HL-60 (cell line): ENCODE results near the gene FTSJ1.

Experiments used
- POLR2AphosphoS5 ChIP-seq: IDR thresholded peaks from 2 replicates; pipeline ENCODE4 v1.6.1; 2012; ENCODE audit warnings: low read depth
- SPI1 ChIP-seq: IDR thresholded peaks from 2 replicates; pipeline ENCODE4 v1.6.1; 2012; ENCODE audit warnings: low read depth, mild to moderate bottlenecking, borderline replicate concordance
- TF ChIP-seq, protein P1 (sequence below): IDR thresholded peaks from one replicate; pipeline ENCODE4 v1.5.1; 2011; ENCODE audit warnings: low read length, control low read depth, inconsistent platforms; ENCODE audit not compliant: insufficient read depth

DNA sequence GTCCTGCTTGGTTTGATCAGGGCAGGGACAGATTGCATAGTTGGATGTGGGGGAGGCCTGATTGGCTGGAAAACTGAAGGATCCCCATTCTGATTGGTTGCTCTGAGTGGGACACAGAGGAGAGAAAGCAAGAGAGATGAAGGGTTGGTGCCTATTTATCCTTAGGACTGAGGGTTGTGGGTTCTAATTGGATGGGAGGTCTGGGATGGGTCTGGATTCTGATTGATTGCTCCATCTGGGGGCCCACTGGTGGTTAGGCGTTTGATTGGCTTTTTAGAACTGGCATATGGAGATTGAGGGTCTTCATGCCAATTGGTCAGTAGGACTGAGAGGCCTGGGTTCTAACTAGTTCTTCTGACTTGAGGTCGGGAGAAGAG lies 45.0 kb downstream of the FTSJ1 start:
- TF ChIP-seq POLR2AphosphoS5 (no peak), SPI1 (no peak)
- TF ChIP-seq, protein P1, sequence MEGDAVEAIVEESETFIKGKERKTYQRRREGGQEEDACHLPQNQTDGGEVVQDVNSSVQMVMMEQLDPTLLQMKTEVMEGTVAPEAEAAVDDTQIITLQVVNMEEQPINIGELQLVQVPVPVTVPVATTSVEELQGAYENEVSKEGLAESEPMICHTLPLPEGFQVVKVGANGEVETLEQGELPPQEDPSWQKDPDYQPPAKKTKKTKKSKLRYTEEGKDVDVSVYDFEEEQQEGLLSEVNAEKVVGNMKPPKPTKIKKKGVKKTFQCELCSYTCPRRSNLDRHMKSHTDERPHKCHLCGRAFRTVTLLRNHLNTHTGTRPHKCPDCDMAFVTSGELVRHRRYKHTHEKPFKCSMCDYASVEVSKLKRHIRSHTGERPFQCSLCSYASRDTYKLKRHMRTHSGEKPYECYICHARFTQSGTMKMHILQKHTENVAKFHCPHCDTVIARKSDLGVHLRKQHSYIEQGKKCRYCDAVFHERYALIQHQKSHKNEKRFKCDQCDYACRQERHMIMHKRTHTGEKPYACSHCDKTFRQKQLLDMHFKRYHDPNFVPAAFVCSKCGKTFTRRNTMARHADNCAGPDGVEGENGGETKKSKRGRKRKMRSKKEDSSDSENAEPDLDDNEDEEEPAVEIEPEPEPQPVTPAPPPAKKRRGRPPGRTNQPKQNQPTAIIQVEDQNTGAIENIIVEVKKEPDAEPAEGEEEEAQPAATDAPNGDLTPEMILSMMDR: no peak
